Liver (tissue), 3 donors: ENCODE measurements around the gene TRNAU1AP.

Experiments used
- EGR1 ChIP-seq, 2 donors: IDR thresholded peaks; 2 replicates each; pipeline ENCODE4 v1.6.1; 2016 to 2018; ENCODE audit warnings: antibody characterized with exemption in 2 of 2, low read depth in 2 of 2
- FOXA1 ChIP-seq: IDR thresholded peaks from 2 replicates; pipeline ENCODE4 v1.6.1; 2016; ENCODE audit warnings: antibody characterized with exemption
- GABPA ChIP-seq, 2 donors: IDR thresholded peaks in 1 of 2; conservative IDR thresholded peaks in 1 of 2; 2 replicates each; pipeline ENCODE4 v1.6.1; 2016; ENCODE audit warnings: antibody characterized with exemption in 2 of 2, mild to moderate bottlenecking in 1 of 2, moderate library complexity in 1 of 2
- RAD21 ChIP-seq, 2 donors: IDR thresholded peaks; 2 replicates each; pipeline ENCODE4 v1.6.1; 2016; ENCODE audit warnings: antibody characterized with exemption in 2 of 2, mild to moderate bottlenecking in 2 of 2
- RXRA ChIP-seq, 2 donors: IDR thresholded peaks; 2 replicates each; pipeline ENCODE4 v1.6.1; 2017 to 2018; ENCODE audit warnings: antibody characterized with exemption in 2 of 2, mild to moderate bottlenecking in 1 of 2
- SP1 ChIP-seq: IDR thresholded peaks from 2 replicates; pipeline ENCODE4 v1.6.1; 2018; ENCODE audit warnings: antibody characterized with exemption, mild to moderate bottlenecking
- YY1 ChIP-seq: IDR thresholded peaks from 2 replicates; pipeline ENCODE4 v1.6.1; 2016; ENCODE audit warnings: antibody characterized with exemption, mild to moderate bottlenecking
- ZBTB33 ChIP-seq: IDR thresholded peaks from 2 replicates; pipeline ENCODE4 v1.6.1; 2016; ENCODE audit warnings: antibody characterized with exemption
- TF ChIP-seq, protein P1 (sequence below): fragments of 150-350 bp; IDR thresholded peaks from 2 replicates; pipeline ENCODE4 v1.5.1; 2017; ENCODE audit warnings: improper control_type of control experiment, low read depth, low read length; ENCODE audit not compliant: missing input control
- TF ChIP-seq, protein P2 (sequence below): IDR thresholded peaks from 2 replicates; pipeline ENCODE4 v1.6.1; 2016; ENCODE audit warnings: antibody characterized with exemption
- TF ChIP-seq, protein P3 (sequence below): IDR thresholded peaks from 2 replicates; pipeline ENCODE4 v1.6.1; 2016; ENCODE audit warnings: antibody characterized with exemption
- donor health status: healthy.
- donor health status: healthy.

DNA sequence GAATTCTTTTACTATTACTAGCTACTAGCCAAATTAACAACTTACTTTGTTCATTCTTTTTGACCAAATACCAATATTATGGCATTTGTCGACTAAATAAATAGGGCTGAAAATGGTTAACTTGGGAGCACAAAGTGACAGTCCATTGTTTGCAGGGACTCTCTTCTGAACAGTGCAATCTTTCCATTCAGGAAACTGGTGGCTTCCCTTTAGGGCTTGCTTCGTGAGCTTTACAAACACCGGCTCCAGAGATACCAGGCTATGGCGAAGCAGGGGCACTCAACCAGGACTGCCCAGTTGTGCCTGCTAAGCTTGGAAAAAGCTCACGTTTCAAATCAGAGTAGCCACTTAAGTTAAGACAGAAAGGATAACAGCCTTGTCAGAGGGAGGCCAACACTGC is 51.5 kb downstream of the TRNAU1AP start:
- TF ChIP-seq SP1, result no peak
- TF ChIP-seq, protein P1, sequence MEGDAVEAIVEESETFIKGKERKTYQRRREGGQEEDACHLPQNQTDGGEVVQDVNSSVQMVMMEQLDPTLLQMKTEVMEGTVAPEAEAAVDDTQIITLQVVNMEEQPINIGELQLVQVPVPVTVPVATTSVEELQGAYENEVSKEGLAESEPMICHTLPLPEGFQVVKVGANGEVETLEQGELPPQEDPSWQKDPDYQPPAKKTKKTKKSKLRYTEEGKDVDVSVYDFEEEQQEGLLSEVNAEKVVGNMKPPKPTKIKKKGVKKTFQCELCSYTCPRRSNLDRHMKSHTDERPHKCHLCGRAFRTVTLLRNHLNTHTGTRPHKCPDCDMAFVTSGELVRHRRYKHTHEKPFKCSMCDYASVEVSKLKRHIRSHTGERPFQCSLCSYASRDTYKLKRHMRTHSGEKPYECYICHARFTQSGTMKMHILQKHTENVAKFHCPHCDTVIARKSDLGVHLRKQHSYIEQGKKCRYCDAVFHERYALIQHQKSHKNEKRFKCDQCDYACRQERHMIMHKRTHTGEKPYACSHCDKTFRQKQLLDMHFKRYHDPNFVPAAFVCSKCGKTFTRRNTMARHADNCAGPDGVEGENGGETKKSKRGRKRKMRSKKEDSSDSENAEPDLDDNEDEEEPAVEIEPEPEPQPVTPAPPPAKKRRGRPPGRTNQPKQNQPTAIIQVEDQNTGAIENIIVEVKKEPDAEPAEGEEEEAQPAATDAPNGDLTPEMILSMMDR, result no peak
- no peak for TF ChIP-seq YY1
- TF ChIP-seq FOXA1, result no peak
- no peak for TF ChIP-seq GABPA (IDR thresholded peaks at IDR 0.05 in 1 of 2, conservative IDR thresholded peaks at IDR 0.05 in 1 of 2)
- no peak for TF ChIP-seq RXRA (IDR thresholded peaks at IDR 0.05)
- TF ChIP-seq, protein P2, sequence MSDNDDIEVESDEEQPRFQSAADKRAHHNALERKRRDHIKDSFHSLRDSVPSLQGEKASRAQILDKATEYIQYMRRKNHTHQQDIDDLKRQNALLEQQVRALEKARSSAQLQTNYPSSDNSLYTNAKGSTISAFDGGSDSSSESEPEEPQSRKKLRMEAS, result no peak
- TF ChIP-seq, protein P3, sequence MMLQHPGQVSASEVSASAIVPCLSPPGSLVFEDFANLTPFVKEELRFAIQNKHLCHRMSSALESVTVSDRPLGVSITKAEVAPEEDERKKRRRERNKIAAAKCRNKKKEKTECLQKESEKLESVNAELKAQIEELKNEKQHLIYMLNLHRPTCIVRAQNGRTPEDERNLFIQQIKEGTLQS, result no peak
- TF ChIP-seq ZBTB33, result no peak
- TF ChIP-seq EGR1 (IDR thresholded peaks at IDR 0.05; ENCODE audit: low read depth in 2 of 2), result no peak
- no peak for TF ChIP-seq RAD21 (IDR thresholded peaks at IDR 0.05)
